Measurements from ENCODE around the gene MIEN1. TPM values are rescaled to one million over a fixed set of nuclear protein-coding genes. Genes with fewer than 3 reads are reported as not detected.
"Not testable (repeated sequence)": the region's sequence is repeated elsewhere in the genome, so short reads cannot be mapped to it uniquely, and the experiment has no call there.

Gene MIEN1
- total and polyA plus RNA-seq, 4 donors = 14.5 to 71.7 (median 60.5) TPM

DNA sequence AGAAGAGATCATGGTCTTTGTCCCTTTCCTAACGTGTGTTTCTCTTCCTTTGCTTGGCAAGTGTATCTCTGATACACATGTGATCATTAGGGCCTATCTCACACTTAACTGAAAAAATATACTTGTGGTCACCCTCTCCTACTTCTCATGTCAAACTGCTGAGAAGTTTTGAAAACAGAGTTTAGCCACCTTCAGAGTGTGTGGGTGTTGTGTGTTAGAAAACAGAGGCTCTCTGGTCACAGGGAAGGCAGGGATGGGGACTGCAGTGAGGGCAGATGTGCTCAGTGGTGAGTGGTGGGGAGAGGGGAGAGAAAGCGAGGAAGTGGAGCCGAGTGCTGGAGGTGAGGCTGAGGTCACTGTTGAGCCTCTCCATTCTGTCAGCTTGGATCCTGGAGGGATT is 36.8 kb upstream of the MIEN1 start:
- Histone ChIP-seq H3K4me1 (ENCODE audit: control insufficient read depth, insufficient read depth, low read length) (no peaks in the 10 kb centered on the region), H3K27ac (ENCODE audit: low read depth, low read length) (no peak overlapping the region), H3K36me3 (ENCODE audit: control insufficient read depth, insufficient read depth, low read length) (no peaks in the 10 kb centered on the region), H3K4me3 (ENCODE audit: low read depth, low read length) (no peak overlapping the region), H3K9me3 (ENCODE audit: control insufficient read depth, insufficient read depth, low read length) (no peaks in the 10 kb centered on the region), H3K27me3 (ENCODE audit: control insufficient read depth, insufficient read depth, low read length) (no peaks in the 10 kb centered on the region)
- no peak for DNase-seq (ENCODE audit: low read depth in 4 of 6, low spot score in 6 of 6)
- WGBS (ENCODE audit: insufficient coverage) = no CpG with 5 or more reads among the region's 3 CpGs

DNA sequence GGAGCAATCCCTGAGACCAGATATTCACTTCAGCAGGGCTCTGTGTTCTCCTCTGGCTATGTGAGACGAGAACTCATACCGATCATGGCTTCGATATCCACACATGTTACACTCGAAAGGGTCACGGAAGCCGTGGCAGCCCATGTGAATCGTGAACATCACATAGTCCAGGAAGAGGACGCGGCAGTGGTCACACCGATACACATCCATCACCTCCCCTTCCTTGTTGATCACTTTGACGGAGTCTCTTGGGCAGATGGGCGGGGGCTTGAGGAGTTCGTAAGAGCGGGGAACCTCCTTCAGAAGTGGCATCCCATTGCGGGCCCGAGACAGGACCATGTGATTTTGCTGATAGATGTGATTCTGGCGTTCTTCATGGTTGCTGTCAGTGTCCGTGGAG is 35.4 kb upstream of the MIEN1 start:
- Histone ChIP-seq H3K36me3 (ENCODE audit: control insufficient read depth, insufficient read depth, low read length) (no peaks in the 10 kb centered on the region), H3K27ac (ENCODE audit: low read depth, low read length) (no peak overlapping the region), H3K9me3 (ENCODE audit: control insufficient read depth, insufficient read depth, low read length) (no peaks in the 10 kb centered on the region), H3K27me3 (ENCODE audit: control insufficient read depth, insufficient read depth, low read length) (no peaks in the 10 kb centered on the region), H3K4me3 (ENCODE audit: low read depth, low read length) (no peak overlapping the region), H3K4me1 (ENCODE audit: control insufficient read depth, insufficient read depth, low read length) (no peaks in the 10 kb centered on the region)
- 91% methylated on average over 12 of the region's 18 CpGs for WGBS (ENCODE audit: insufficient coverage)
- no peak for DNase-seq (ENCODE audit: low read depth in 4 of 6, low spot score in 6 of 6)

DNA sequence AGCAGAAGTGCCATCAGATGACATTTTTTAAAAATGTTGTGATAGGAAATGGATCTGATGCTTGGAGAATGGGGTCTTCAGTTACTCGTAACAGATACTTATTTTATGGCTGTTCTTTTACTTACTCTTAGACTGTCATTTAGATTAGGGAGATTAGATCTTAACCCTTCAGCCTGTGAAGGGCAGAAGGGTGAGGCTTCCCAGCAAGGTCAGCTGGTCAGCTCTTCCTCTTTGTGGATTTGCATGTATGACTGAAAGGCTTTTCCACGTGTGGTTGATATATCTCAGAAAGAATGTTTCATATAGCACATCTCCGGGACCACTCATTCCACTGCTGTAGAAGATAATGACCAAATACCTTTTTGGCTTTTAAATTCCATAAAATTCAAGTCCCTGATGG is 34.8 kb upstream of the MIEN1 start:
- DNase-seq (ENCODE audit: low read depth in 4 of 6, low spot score in 6 of 6) = no peak
- WGBS (ENCODE audit: insufficient coverage) = no CpG with 5 or more reads among the region's 3 CpGs
- no peak overlapping the region for H3K4me3 ChIP-seq (ENCODE audit: low read depth, low read length)
- H3K27me3 ChIP-seq (ENCODE audit: control insufficient read depth, insufficient read depth, low read length) = no peaks in the 10 kb centered on the region
- H3K27ac ChIP-seq (ENCODE audit: low read depth, low read length) = no peak overlapping the region
- H3K9me3 ChIP-seq (ENCODE audit: control insufficient read depth, insufficient read depth, low read length) = no peaks in the 10 kb centered on the region
- H3K4me1 ChIP-seq (ENCODE audit: control insufficient read depth, insufficient read depth, low read length) = no peaks in the 10 kb centered on the region
- no peaks in the 10 kb centered on the region for H3K36me3 ChIP-seq (ENCODE audit: control insufficient read depth, insufficient read depth, low read length)

DNA sequence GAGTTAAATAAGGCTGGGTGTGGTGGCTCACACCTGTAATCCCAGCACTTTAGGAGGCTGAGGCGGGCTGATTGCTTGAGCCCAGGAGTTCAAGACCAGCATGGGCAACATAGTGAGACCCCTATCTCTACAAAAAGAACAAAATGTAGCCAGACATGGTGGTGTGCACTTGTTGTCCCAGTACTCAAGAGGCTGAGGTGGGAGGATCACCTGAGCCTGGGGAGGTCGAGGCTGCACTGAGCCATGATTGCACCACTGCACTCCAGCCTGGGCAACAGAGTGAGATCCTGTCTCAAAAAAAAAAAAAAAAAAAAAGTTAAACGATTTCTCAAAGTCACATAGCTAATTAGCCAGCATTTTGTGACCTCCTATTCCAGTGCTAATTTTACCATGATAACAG is 33.8 kb upstream of the MIEN1 start:
- not testable (repeated sequence) for H3K27ac ChIP-seq (ENCODE audit: low read depth, low read length); DNase-seq (ENCODE audit: low read depth in 4 of 6, low spot score in 6 of 6); H3K4me3 ChIP-seq (ENCODE audit: low read depth, low read length); H3K27me3 ChIP-seq (ENCODE audit: control insufficient read depth, insufficient read depth, low read length); H3K9me3 ChIP-seq (ENCODE audit: control insufficient read depth, insufficient read depth, low read length); H3K4me1 ChIP-seq (ENCODE audit: control insufficient read depth, insufficient read depth, low read length); H3K36me3 ChIP-seq (ENCODE audit: control insufficient read depth, insufficient read depth, low read length)
- 55% methylated on average over 2 of the region's 3 CpGs for WGBS (ENCODE audit: insufficient coverage)

DNA sequence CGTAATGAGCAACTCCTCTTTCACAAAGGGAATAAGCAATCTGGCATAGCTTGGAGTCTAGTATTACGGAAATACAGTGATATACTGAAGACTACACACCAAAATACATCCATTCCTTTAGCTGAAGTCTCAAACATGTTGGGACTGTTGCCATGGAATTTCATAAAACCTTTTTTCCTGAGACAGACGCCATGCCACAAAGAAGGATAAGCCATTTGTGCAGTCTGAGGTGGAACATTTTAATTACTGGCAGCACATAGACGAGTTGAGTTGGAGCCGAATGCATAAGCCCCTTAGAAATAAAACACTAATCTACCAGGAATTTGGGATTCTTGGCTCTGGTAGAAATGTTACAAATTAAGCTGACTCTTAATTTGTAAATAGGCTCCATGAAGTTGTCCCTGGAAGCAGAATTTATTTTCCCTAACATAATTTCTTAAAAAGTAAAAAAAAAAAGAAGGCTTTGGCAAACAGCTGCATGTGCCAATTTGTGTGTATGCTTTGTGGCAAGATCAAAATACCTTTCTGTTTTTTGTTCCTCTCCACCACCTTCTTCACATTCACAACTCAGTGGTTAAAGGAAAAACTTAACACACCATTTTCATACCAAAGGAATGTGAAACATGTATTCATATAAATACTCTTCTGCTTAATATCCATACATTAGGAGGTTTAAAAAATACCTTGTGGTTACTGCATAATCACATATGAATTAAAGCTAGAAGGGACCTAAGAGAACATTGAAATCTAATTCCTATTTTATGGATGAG is 32.9 kb upstream of the MIEN1 start:
- Histone ChIP-seq H3K27ac (ENCODE audit: low read depth, low read length) (no peak overlapping the region), H3K4me1 (ENCODE audit: control insufficient read depth, insufficient read depth, low read length) (no peaks in the 10 kb centered on the region), H3K36me3 (ENCODE audit: control insufficient read depth, insufficient read depth, low read length) (no peaks in the 10 kb centered on the region), H3K4me3 (ENCODE audit: low read depth, low read length) (no peak overlapping the region), H3K9me3 (ENCODE audit: control insufficient read depth, insufficient read depth, low read length) (no peaks in the 10 kb centered on the region), H3K27me3 (ENCODE audit: control insufficient read depth, insufficient read depth, low read length) (no peaks in the 10 kb centered on the region)
- no CpG with 5 or more reads among the region's 5 CpGs for WGBS (ENCODE audit: insufficient coverage)
- DNase-seq (ENCODE audit: low read depth in 4 of 6, low spot score in 6 of 6) = peak in 2 of 6 donors; percentile 13 to 85

DNA sequence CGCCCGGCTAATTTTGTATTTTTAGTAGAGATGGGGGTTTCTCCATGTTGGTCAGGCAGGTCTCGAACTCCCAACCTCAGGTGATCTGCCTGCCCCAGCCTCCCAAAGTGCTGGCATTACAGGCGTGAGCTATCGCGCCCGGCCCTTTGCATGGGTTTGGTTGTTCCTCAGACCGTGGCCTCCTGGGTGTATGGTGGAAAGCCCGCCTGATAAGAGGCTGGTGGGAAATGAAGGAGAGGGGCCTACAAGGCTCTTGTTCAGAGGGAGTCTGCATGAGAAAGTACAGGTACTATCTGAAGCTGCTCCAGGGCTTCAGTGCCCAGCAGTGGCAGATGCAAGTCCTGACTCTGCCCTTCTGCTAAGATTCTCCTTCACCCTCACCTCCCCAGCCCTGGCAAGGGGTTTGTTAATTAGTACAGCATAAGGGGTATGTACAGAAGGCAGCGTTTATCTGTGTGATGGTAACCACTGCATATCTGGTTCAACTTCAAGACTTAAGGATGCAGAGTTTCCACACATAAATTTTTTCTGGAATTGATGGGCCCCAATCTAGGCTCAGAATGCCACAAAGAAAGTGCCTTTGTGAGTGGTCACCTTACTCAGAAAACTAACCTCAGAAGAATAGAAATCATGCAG is 31.6 kb upstream of the MIEN1 start:
- no peak overlapping the region for H3K4me3 ChIP-seq (ENCODE audit: low read depth, low read length)
- DNase-seq (ENCODE audit: low read depth in 4 of 6, low spot score in 6 of 6) = no peak
- no peaks in the 10 kb centered on the region for H3K4me1 ChIP-seq (ENCODE audit: control insufficient read depth, insufficient read depth, low read length)
- H3K27ac ChIP-seq (ENCODE audit: low read depth, low read length) = no peak overlapping the region
- no peaks in the 10 kb centered on the region for H3K27me3 ChIP-seq (ENCODE audit: control insufficient read depth, insufficient read depth, low read length)
- H3K36me3 ChIP-seq (ENCODE audit: control insufficient read depth, insufficient read depth, low read length) = no peaks in the 10 kb centered on the region
- WGBS (ENCODE audit: insufficient coverage) = 100% methylated on average over 7 of the region's 10 CpGs
- no peaks in the 10 kb centered on the region for H3K9me3 ChIP-seq (ENCODE audit: control insufficient read depth, insufficient read depth, low read length)

DNA sequence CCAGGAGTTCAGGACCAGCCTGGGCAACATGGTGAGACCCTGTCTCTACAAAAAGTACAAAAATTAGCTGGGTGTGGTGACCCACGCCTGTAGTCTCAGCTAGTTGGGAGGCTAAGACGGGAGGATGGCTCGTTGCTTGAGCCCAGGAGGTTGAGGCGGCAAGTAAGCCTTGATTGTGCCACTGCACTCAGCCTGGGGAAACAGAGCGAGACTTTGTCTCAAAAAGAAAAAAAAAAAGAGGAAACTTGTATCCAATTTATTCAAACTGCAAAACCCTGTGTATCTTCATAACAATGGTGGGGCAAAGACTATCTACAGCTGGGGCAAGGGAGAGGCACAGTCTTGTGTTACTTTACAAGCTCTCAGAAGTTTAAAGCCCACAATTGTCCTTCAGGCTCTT is 28.9 kb upstream of the MIEN1 start:
- Histone ChIP-seq H3K9me3 (ENCODE audit: control insufficient read depth, insufficient read depth, low read length) (no peaks in the 10 kb centered on the region), H3K4me1 (ENCODE audit: control insufficient read depth, insufficient read depth, low read length) (peaks cover 12% of the 10 kb centered on the region), H3K27ac (ENCODE audit: low read depth, low read length) (no peak overlapping the region), H3K36me3 (ENCODE audit: control insufficient read depth, insufficient read depth, low read length) (no peaks in the 10 kb centered on the region), H3K4me3 (ENCODE audit: low read depth, low read length) (no peak overlapping the region), H3K27me3 (ENCODE audit: control insufficient read depth, insufficient read depth, low read length) (no peaks in the 10 kb centered on the region)
- WGBS (ENCODE audit: insufficient coverage) = 91% methylated on average over 5 of the region's 5 CpGs
- no peak for DNase-seq (ENCODE audit: low read depth in 4 of 6, low spot score in 6 of 6)

DNA sequence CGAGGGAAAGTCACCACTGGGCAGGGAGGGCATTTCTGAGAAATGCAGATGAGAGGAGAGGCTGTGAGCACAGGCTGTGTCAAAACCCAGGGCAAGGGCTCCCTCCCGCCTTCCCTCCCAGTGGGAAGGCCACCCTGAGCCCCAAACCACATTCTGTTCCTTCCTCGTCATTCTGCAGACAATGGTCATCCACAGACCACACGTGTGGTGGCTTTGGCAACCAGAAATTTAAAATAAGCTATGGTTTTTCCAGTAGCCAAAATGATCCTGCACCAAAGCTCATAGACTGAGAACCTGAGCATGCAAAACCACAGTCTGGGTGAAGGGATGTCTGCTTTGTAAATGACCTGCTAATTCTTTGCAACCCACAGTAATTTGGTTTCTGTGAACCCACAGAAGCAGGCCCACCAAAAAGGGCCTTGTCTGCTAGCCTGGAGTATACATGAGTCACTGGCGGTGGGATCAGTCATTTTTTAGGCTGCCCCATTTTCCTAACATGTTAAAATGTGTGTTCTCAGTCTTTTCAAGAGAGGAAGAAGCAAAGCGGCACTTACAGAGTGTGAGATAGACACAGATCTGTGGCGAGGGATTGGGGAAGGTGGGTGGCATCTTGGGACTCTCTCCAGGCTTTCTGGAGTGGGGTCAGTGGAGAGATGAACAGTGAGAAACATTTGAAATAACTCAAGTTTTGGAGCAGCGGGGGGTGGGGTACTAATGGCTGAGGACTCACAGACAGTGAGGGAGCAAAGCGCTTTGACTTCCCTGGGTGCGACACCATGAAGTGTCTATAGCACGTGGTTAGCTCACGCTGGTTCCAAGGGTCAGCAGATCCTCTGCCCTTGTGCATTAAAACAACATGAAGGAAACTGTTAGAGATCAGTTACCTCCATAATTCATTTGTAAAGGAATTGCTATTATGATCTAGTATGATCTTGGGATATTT is 27.9 kb upstream of the MIEN1 start:
- 70% methylated on average over 10 of the region's 12 CpGs for WGBS (ENCODE audit: insufficient coverage)
- H3K27ac ChIP-seq (ENCODE audit: low read depth, low read length) = no peak overlapping the region

DNA sequence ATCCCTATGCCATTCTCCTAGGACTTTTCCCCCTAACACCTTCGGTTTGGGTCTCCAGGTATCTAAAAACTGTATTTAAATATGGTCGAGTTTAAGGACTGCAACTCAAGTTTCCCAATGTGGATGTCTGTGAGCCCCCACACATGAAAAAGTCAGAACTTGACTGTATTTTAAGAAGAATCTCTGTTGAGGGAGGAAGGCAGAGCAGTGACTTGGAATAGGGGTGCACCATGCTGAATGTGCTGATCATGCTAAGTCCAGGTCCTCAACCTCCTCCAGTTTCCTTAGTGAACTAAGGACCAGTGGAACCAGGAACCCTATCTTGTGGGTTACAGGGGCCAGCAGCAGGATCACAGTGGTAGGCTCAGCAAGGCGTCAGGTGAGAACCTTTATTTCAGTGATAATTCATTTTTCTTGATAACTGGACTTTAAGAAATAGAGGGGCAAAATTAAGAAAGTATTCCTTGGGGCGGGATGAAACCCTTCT is 26.9 kb upstream of the MIEN1 start:
- H3K27me3 ChIP-seq (ENCODE audit: control insufficient read depth, insufficient read depth, low read length) = no peaks in the 10 kb centered on the region
- H3K4me1 ChIP-seq (ENCODE audit: control insufficient read depth, insufficient read depth, low read length) = peaks cover 22% of the 10 kb centered on the region
- H3K36me3 ChIP-seq (ENCODE audit: control insufficient read depth, insufficient read depth, low read length) = no peaks in the 10 kb centered on the region
- H3K9me3 ChIP-seq (ENCODE audit: control insufficient read depth, insufficient read depth, low read length) = no peaks in the 10 kb centered on the region
- no CpG with 5 or more reads among the region's 4 CpGs for WGBS (ENCODE audit: insufficient coverage)
- no peak overlapping the region for H3K4me3 ChIP-seq (ENCODE audit: low read depth, low read length)
- DNase-seq (ENCODE audit: low read depth in 4 of 6, low spot score in 6 of 6) = no peak
- H3K27ac ChIP-seq (ENCODE audit: low read depth, low read length) = no peak overlapping the region

More for the DNA sequence above, 27.9 kb upstream of the MIEN1 start:
- Histone ChIP-seq H3K4me1 (ENCODE audit: control insufficient read depth, insufficient read depth, low read length) (peaks cover 17% of the 10 kb centered on the region), H3K27me3 (ENCODE audit: control insufficient read depth, insufficient read depth, low read length) (no peaks in the 10 kb centered on the region), H3K36me3 (ENCODE audit: control insufficient read depth, insufficient read depth, low read length) (no peaks in the 10 kb centered on the region), H3K4me3 (ENCODE audit: low read depth, low read length) (no peak overlapping the region), H3K9me3 (ENCODE audit: control insufficient read depth, insufficient read depth, low read length) (no peaks in the 10 kb centered on the region)
- DNase-seq (ENCODE audit: low read depth in 4 of 6, low spot score in 6 of 6) = no peak

Data from spinal cord (tissue), 10 donors.